Renal cortex interstitium (tissue), 11 donors: ENCODE measurements around the gene CDKAL1. TPM values are rescaled to one million over a fixed set of nuclear protein-coding genes. Genes with fewer than 3 reads are reported as not detected.
"Not testable (repeated sequence)": the region's sequence is repeated elsewhere in the genome, so short reads cannot be mapped to it uniquely, and the experiment has no call there.

Experiments used
- DNase-seq, 11 donors: peaks; one replicate each; pipeline ENCODE4 v3.0.0-alpha.2; 2013; ENCODE audit warnings: low read depth in 9 of 11, low spot score in 4 of 11; ENCODE audit errors: extremely low read depth in 1 of 11
- polyA plus RNA-seq, 3 donors: library from polyadenylated mRNA; unstranded; fragments of 120-200 nt; gene quantifications; one replicate each; pipeline ENCODE4 v1.2.1, GENCODE V29; 2013; ENCODE audit not compliant: insufficient read length in 3 of 3

Gene CDKAL1
- polyA plus RNA-seq, 3 donors = 18.2 to 20.5 (median 20.5) TPM

- no peak for DNase-seq
Measured at GRCh38 chr6:20716865-20717264, 182.6 kb downstream of the CDKAL1 start.

GRCh38 chr6:20717743-20718142 is 183.5 kb downstream of the CDKAL1 start:
- DNase-seq = no peak

GRCh38 chr6:20718705-20719653 is 184.7 kb downstream of the CDKAL1 start:
- DNase-seq = no peak

GRCh38 chr6:20719980-20720379 is 185.7 kb downstream of the CDKAL1 start:
- no peak for DNase-seq

GRCh38 chr6:20721121-20721520 is 186.9 kb downstream of the CDKAL1 start:
- DNase-seq = not testable (repeated sequence)

- no peak for DNase-seq
Measured at GRCh38 chr6:20722455-20722854, 188.2 kb downstream of the CDKAL1 start.

- no peak for DNase-seq
Measured at GRCh38 chr6:20723236-20723635, 189.0 kb downstream of the CDKAL1 start.

- no peak for DNase-seq
Measured at GRCh38 chr6:20724443-20725190, 190.4 kb downstream of the CDKAL1 start.

GRCh38 chr6:20725235-20725634 is 191.0 kb downstream of the CDKAL1 start:
- not testable (repeated sequence) for DNase-seq

GRCh38 chr6:20729086-20729485 is 194.8 kb downstream of the CDKAL1 start:
- no peak for DNase-seq

- peak in 1 of 11 donors; percentile 8 for DNase-seq
Measured at GRCh38 chr6:20732362-20732761, 198.1 kb downstream of the CDKAL1 start.

- DNase-seq = no peak
Measured at GRCh38 chr6:20732896-20733295, 198.6 kb downstream of the CDKAL1 start.

GRCh38 chr6:20737912-20738311 is 203.7 kb downstream of the CDKAL1 start:
- DNase-seq = no peak

- no peak for DNase-seq
Measured at GRCh38 chr6:20740088-20740487, 205.8 kb downstream of the CDKAL1 start.

GRCh38 chr6:20740727-20741126 is 206.5 kb downstream of the CDKAL1 start:
- DNase-seq = no peak

- no peak for DNase-seq
Measured at GRCh38 chr6:20741490-20741889, 207.2 kb downstream of the CDKAL1 start.

- no peak for DNase-seq
Measured at GRCh38 chr6:20744911-20745557, 210.8 kb downstream of the CDKAL1 start.

GRCh38 chr6:20746024-20746423 is 211.8 kb downstream of the CDKAL1 start:
- DNase-seq = no peak

- no peak for DNase-seq
Measured at GRCh38 chr6:20746805-20747558, 212.7 kb downstream of the CDKAL1 start.
